ENCODE measurements around the gene CELSR1. TPM values are rescaled to one million over a fixed set of nuclear protein-coding genes. Genes with fewer than 3 reads are reported as not detected.

CELSR1 gene
- total and polyA plus RNA-seq, 12 donors: 0.11 to 4.3 (median 1.9) TPM

DNA sequence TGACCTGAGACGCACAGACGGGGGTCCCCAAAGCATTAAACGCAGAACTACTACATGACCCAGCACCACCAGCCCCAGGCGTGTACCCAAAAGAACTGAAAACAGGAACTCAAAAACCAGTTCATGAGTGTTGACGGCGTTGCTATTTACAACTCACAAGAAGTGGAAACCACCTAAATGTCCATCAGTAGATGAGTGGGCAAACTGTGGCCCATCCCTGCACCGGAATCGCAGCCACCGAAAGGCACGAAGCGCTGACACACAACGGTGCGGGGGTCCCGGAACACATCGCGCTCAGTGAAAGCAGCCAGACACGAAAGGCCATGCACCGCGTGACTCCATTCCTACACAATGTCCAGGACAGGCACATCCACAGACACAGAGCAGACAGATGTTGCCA is 122.7 kb downstream of the CELSR1 start:
- Histone ChIP-seq H3K4me3 (no peak overlapping the region), H3K27me3 (peaks cover 5% of the 10 kb centered on the region), H3K27ac (no peak overlapping the region), H3K9me3 (replicated peaks in 1 of 3) (no peaks in the 10 kb centered on the region), H3K36me3 (replicated peaks in 1 of 2) (no peaks in the 10 kb centered on the region), H3K4me1 (replicated peaks in 1 of 2) (no peaks in the 10 kb centered on the region)
- 85 to 90% (median 87%) methylated on average over 19 of the region's 19 CpGs for WGBS, 4 donors
- intact Hi-C loops (cut with DNase I): no loop called here
- TF ChIP-seq CTCF (IDR thresholded peaks at IDR 0.05) (no peak), POLR2A (IDR thresholded peaks at IDR 0.05) (no peak)
- DNase-seq: no peak

DNA sequence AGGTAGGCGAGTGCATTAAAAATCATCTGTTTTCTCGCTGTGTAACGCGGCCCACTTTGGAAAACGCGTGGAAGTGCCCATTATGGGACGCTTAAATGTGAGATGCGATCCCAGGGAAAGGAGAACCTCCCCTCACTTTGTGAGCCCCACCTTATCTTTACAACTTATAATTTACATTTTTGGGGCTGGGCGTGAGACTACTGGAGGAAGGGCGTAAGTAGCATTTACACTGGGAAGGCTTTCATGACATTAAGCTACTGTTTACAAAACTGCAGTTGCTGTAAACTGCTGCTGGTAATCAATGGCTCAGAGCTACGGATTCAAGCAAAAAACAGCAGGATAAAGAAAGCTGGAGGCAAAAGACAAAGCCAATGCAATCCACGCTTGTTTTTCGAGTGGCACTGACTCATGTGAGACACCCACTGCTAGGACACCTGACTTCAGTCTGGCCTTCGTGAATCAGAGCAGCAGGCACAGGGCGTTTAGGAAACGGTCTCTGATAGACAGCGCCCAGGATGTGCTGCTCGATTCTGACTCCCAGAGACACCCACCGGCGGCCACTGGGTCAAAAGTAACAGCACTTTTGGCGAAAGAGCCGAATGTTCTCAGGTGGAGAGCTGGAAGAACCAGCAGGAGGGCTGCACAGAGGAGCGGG is 123.6 kb downstream of the CELSR1 start:
- Histone ChIP-seq H3K27me3 (peaks cover 5% of the 10 kb centered on the region), H3K4me3 (no peak overlapping the region), H3K27ac (no peak overlapping the region), H3K4me1 (replicated peaks in 1 of 2) (no peaks in the 10 kb centered on the region), H3K36me3 (replicated peaks in 1 of 2) (no peaks in the 10 kb centered on the region), H3K9me3 (replicated peaks in 1 of 3) (no peaks in the 10 kb centered on the region)
- no peak for DNase-seq
- TF ChIP-seq POLR2A (IDR thresholded peaks at IDR 0.05) (no peak), CTCF (IDR thresholded peaks at IDR 0.05) (no peak)
- intact Hi-C loops (cut with DNase I): no loop called here
- 56 to 75% (median 65%) methylated on average over 22 to 23 of the region's 23 CpGs for WGBS, 4 donors

DNA sequence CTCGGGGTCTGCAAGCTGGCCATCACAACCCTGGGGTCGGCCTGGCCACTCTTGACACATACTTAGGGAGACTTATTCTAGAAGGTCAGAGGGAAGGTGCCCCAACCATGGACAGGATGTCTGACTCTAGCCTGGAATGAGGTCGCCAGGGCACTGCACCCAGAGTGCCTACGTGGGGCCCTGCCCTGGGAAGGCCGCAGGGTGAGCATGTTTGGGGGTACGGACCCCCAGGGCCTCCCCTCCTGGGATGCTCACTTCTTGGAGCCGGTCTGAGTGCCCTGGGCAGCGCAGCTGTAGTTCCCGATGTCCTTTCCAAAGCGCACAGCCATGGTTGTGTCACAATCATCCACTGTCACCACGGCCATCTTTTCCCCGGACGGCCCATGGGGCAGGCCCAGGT is 126.1 kb downstream of the CELSR1 start:
- 85 to 95% (median 91%) methylated on average over 9 to 13 of the region's 13 CpGs for WGBS, 4 donors
- Histone ChIP-seq H3K4me3 (no peak overlapping the region), H3K27me3 (peaks cover 5% of the 10 kb centered on the region), H3K9me3 (replicated peaks in 1 of 3) (no peaks in the 10 kb centered on the region), H3K27ac (no peak overlapping the region), H3K36me3 (replicated peaks in 1 of 2) (no peaks in the 10 kb centered on the region), H3K4me1 (replicated peaks in 1 of 2) (no peaks in the 10 kb centered on the region)
- TF ChIP-seq CTCF (IDR thresholded peaks at IDR 0.05) (no peak), POLR2A (IDR thresholded peaks at IDR 0.05) (no peak)
- DNase-seq: no peak
- intact Hi-C loops (cut with DNase I): no loop called here

DNA sequence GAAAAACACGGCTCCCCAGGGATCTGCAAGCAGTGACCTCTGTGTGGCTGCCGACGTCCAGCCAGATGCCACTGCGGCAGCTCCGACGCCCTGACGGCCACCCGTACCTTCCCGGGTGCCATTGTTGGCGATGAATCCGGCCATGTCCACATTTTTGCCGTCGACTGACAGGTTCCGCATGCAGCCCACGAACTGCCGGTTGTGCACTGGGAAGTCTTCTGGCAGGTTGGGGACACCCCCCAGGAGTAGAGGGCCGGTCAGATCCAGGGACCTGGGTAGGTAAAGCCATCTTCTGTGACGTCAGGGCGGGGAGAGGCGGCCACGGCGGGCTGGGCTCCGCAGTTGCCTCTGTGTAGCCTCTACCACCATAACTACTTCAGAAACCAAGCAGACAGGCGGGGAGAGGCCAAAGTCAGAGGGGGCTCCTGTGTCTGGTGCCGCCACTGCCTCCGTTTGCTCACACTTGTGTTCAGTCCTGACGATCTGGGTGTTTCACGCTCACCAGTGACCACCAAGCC is 127.1 kb downstream of the CELSR1 start:
- peaks cover 5% of the 10 kb centered on the region for H3K27me3 ChIP-seq
- no peaks in the 10 kb centered on the region for H3K9me3 ChIP-seq (replicated peaks in 1 of 3)
- TF ChIP-seq CTCF (IDR thresholded peaks at IDR 0.05): no peak
- TF ChIP-seq POLR2A (IDR thresholded peaks at IDR 0.05): no peak
- no peaks in the 10 kb centered on the region for H3K36me3 ChIP-seq (replicated peaks in 1 of 2)
- H3K4me1 ChIP-seq (replicated peaks in 1 of 2): no peaks in the 10 kb centered on the region
- no peak for DNase-seq
- 90 to 96% (median 92%) methylated on average over 15 to 28 of the region's 28 CpGs for WGBS, 4 donors
- H3K4me3 ChIP-seq: no peak overlapping the region
- intact Hi-C loops (cut with DNase I): no loop called here
- no peak overlapping the region for H3K27ac ChIP-seq

All from adrenal gland (tissue), 12 donors.